Neutrophil (primary cell): ENCODE measurements around the gene SH3BP5L.

ENCODE experiments used
- H3K27ac ChIP-seq: fragments of 200-600 bp; sonication (generic); 2 replicates; pipeline ENCODE4 v1.5.1; 2016; ENCODE audit warnings: mild to moderate bottlenecking, moderate library complexity
- H3K27me3 ChIP-seq: fragments of 200-600 bp; sonication (generic); 2 replicates; pipeline ENCODE4 v1.6.0; 2016; ENCODE audit warnings: mild to moderate bottlenecking
- H3K36me3 ChIP-seq: fragments of 200-600 bp; sonication (generic); 2 replicates; pipeline ENCODE4 v1.5.1; 2017
- H3K4me1 ChIP-seq, 2 experiments: fragments of 200-600 bp in 1 of 2; sonication (generic) in 1 of 2; 1 replicate in 1 of 2; 2 replicates in 1 of 2; pipeline versions ENCODE4 v1.5.1 to v1.6.1; 2013 to 2016; ENCODE audit warnings: low read depth in 1 of 2, low read length in 1 of 2, mild to moderate bottlenecking in 1 of 2, moderate library complexity in 1 of 2; ENCODE audit not compliant: control insufficient read depth in 1 of 2, insufficient read depth in 1 of 2
- H3K4me3 ChIP-seq, 2 experiments: fragments of 200-600 bp in 1 of 2; sonication (generic) in 1 of 2; 1 replicate in 1 of 2; 2 replicates in 1 of 2; pipeline ENCODE4 v1.5.1; 2013 to 2016; ENCODE audit warnings: low read depth in 1 of 2, low read length in 1 of 2, mild to moderate bottlenecking in 1 of 2, moderate library complexity in 1 of 2
- H3K9me3 ChIP-seq: fragments of 200-600 bp; sonication (generic); 2 replicates; pipeline ENCODE4 v1.5.1; 2016
- CTCF ChIP-seq: fragments of 200-600 bp; sonication (generic); IDR thresholded peaks from 2 replicates; pipeline ENCODE4 v1.5.1; 2016; ENCODE audit warnings: antibody characterized with exemption

The SH3BP5L gene

GRCh38 chr1:248862998-248863881, 37.5 kb upstream of the SH3BP5L start:
- TF ChIP-seq CTCF: no peak
- H3K27ac ChIP-seq: peak overlapping the region; percentile 67
- H3K4me3 ChIP-seq: peak overlapping the region; percentile 70 to 87
- no peaks in the 10 kb centered on the region for H3K9me3 ChIP-seq
- no peaks in the 10 kb centered on the region for H3K27me3 ChIP-seq
- peaks cover 28 to 31% of the 10 kb centered on the region in 2 experiments for H3K4me1 ChIP-seq
- H3K36me3 ChIP-seq: no peaks in the 10 kb centered on the region

- no peaks in the 10 kb centered on the region for H3K27me3 ChIP-seq
- peaks cover 34 to 37% of the 10 kb centered on the region in 2 experiments for H3K4me1 ChIP-seq
- no peaks in the 10 kb centered on the region for H3K9me3 ChIP-seq
- peak overlapping the region; percentile 70 to 87 for H3K4me3 ChIP-seq
- H3K27ac ChIP-seq: peak overlapping the region; percentile 67
- no peak for TF ChIP-seq CTCF
- H3K36me3 ChIP-seq: no peaks in the 10 kb centered on the region
These were observed 36.9 kb upstream of the SH3BP5L start for GRCh38 chr1:248862695-248862997.

- Histone ChIP-seq H3K9me3 (no peaks in the 10 kb centered on the region), H3K27me3 (no peaks in the 10 kb centered on the region), H3K4me1 (peaks cover 37 to 41% of the 10 kb centered on the region in 2 experiments), H3K36me3 (no peaks in the 10 kb centered on the region), H3K4me3 (no peak overlapping the region), H3K27ac (no peak overlapping the region)
- TF ChIP-seq CTCF: no peak
These were observed 35.9 kb upstream of the SH3BP5L start for GRCh38 chr1:248861616-248862015.

GRCh38 chr1:248860007-248860406, 34.3 kb upstream of the SH3BP5L start:
- Histone ChIP-seq H3K4me3 (peak overlapping the region; percentile 83 to 84), H3K27ac (peak overlapping the region; percentile 92), H3K36me3 (peaks cover 8% of the 10 kb centered on the region), H3K27me3 (no peaks in the 10 kb centered on the region), H3K4me1 (peaks cover 37 to 41% of the 10 kb centered on the region in 2 experiments), H3K9me3 (no peaks in the 10 kb centered on the region)
- TF ChIP-seq CTCF: no peak

- Histone ChIP-seq H3K9me3 (no peaks in the 10 kb centered on the region), H3K4me3 (peak within 1 kb of the TSS; percentile 83 to 84), H3K27me3 (no peaks in the 10 kb centered on the region), H3K27ac (peak within 1 kb of the TSS; percentile 92), H3K4me1 (peaks cover 37 to 41% of the 10 kb centered on the region in 2 experiments), H3K36me3 (peaks cover 15% of the 10 kb centered on the region)
- TF ChIP-seq CTCF: peak; percentile 53
These were observed 33.5 kb upstream of the SH3BP5L start, which contains the start of gene ZNF692 for GRCh38 chr1:248858891-248859889. TSS of gene ZNF692 (minus strand) at chr1:248859085. CDS start at chr1:248858309, 776 bp downstream.
